ENCODE results near the gene RPS17. TPM values are rescaled to one million over a fixed set of nuclear protein-coding genes. Genes with fewer than 3 reads are reported as not detected.

Gene RPS17
- total RNA-seq, 1 donor from 2014 or later, result 3,589 TPM

GRCh38 chr15:82533801-82534200 is 6.5 kb downstream of the RPS17 start:
- H3K36me3 ChIP-seq, result peaks cover 16% of the 10 kb centered on the region
- H3K27me3 Mint-ChIP-seq (ENCODE audit: insufficient read depth, low read depth), result peaks cover 9% of the 10 kb centered on the region
- no peak overlapping the region for H3K4me3 ChIP-seq
- no peak overlapping the region for H2AFZ ChIP-seq (replicated peaks)
- no peak overlapping the region for H3K4me3 Mint-ChIP-seq
- no peak overlapping the region for H3K9ac ChIP-seq
- H3K9me3 ChIP-seq (ENCODE audit: low read depth), result no peaks in the 10 kb centered on the region
- no peak for TF ChIP-seq EZH2 (IDR thresholded peaks at IDR 0.05)
- no peak for DNase-seq (ENCODE audit: low spot score)
- no peak overlapping the region for H3K27ac ChIP-seq
- H3K27ac Mint-ChIP-seq, result no peak overlapping the region
- H3K36me3 Mint-ChIP-seq, result peaks cover 28% of the 10 kb centered on the region
- H4K20me1 ChIP-seq (ENCODE audit: low read depth), result peaks cover 50% of the 10 kb centered on the region
- H3K79me2 ChIP-seq (ENCODE audit: low read depth), result peaks cover 23% of the 10 kb centered on the region
- H3F3A ChIP-seq (ENCODE audit: low read depth), result peaks cover 43% of the 10 kb centered on the region
- peaks cover 10% of the 10 kb centered on the region for H3K4me1 ChIP-seq
- no peaks in the 10 kb centered on the region for H3K9me3 Mint-ChIP-seq
- H3K4me1 Mint-ChIP-seq, result peaks cover 11% of the 10 kb centered on the region
- H3K4me2 ChIP-seq, result no peak overlapping the region
- no peaks in the 10 kb centered on the region for H3K27me3 ChIP-seq

- no peak for DNase-seq (ENCODE audit: low spot score)
- no peak overlapping the region for H3K27ac Mint-ChIP-seq
- peaks cover 27% of the 10 kb centered on the region for H3K36me3 Mint-ChIP-seq
- no peak overlapping the region for H3K4me3 Mint-ChIP-seq
- Histone ChIP-seq H3K27ac (no peak overlapping the region), H3K4me3 (no peak overlapping the region), H3K4me2 (no peak overlapping the region), H2AFZ (replicated peaks) (no peak overlapping the region), H3K36me3 (peaks cover 9% of the 10 kb centered on the region), H3F3A (ENCODE audit: low read depth) (peaks cover 36% of the 10 kb centered on the region), H3K9me3 (ENCODE audit: low read depth) (no peaks in the 10 kb centered on the region), H3K27me3 (peaks cover under 1% of the 10 kb centered on the region), H3K9ac (no peak overlapping the region), H4K20me1 (ENCODE audit: low read depth) (peaks cover 42% of the 10 kb centered on the region), H3K4me1 (peaks cover 2% of the 10 kb centered on the region), H3K79me2 (ENCODE audit: low read depth) (peaks cover 15% of the 10 kb centered on the region)
- no peaks in the 10 kb centered on the region for H3K9me3 Mint-ChIP-seq
- H3K27me3 Mint-ChIP-seq (ENCODE audit: insufficient read depth, low read depth), result peaks cover 9% of the 10 kb centered on the region
- peaks cover 10% of the 10 kb centered on the region for H3K4me1 Mint-ChIP-seq
- TF ChIP-seq CTCF (IDR thresholded peaks at IDR 0.05), result no peak
- TF ChIP-seq EZH2 (IDR thresholded peaks at IDR 0.05), result no peak
- no peak for TF ChIP-seq EZH2phosphoT487 (IDR thresholded peaks at IDR 0.05)
Measured at GRCh38 chr15:82532991-82533481, 7.2 kb downstream of the RPS17 start.

GRCh38 chr15:82532383-82532990 is 7.8 kb downstream of the RPS17 start:
- Mint-ChIP-seq H3K27me3 (ENCODE audit: insufficient read depth, low read depth) (peaks cover 9% of the 10 kb centered on the region), H3K27ac (no peak overlapping the region), H3K4me3 (no peak overlapping the region), H3K36me3 (peaks cover 24% of the 10 kb centered on the region), H3K9me3 (no peaks in the 10 kb centered on the region), H3K4me1 (peaks cover 6% of the 10 kb centered on the region)
- no peak for DNase-seq (ENCODE audit: low spot score)
- Histone ChIP-seq H3K4me2 (no peak overlapping the region), H3K9ac (no peak overlapping the region), H3K27ac (no peak overlapping the region), H3K4me3 (no peak overlapping the region), H3K27me3 (peaks cover 4% of the 10 kb centered on the region), H3K36me3 (peaks cover 3% of the 10 kb centered on the region), H2AFZ (replicated peaks) (no peak overlapping the region), H3F3A (ENCODE audit: low read depth) (peaks cover 30% of the 10 kb centered on the region), H3K4me1 (no peaks in the 10 kb centered on the region), H3K79me2 (ENCODE audit: low read depth) (peaks cover 9% of the 10 kb centered on the region), H3K9me3 (ENCODE audit: low read depth) (no peaks in the 10 kb centered on the region), H4K20me1 (ENCODE audit: low read depth) (peaks cover 37% of the 10 kb centered on the region)
- no peak for TF ChIP-seq EZH2phosphoT487 (IDR thresholded peaks at IDR 0.05)
- no peak for TF ChIP-seq EZH2 (IDR thresholded peaks at IDR 0.05)
- no peak for TF ChIP-seq CTCF (IDR thresholded peaks at IDR 0.05)
